ENCODE results near the gene NPHP4.

GRCh38 chr1:5940723-5941407 is 51.4 kb downstream of the NPHP4 start:
- no peak for TF ChIP-seq CTCF (IDR thresholded peaks at IDR 0.05; ENCODE audit: low read depth, low read length, missing input control)
- TF ChIP-seq TAF1 (conservative IDR thresholded peaks at IDR 0.05) = no peak
- no peak for TF ChIP-seq SP1 (IDR thresholded peaks at IDR 0.05)
- no peak for TF ChIP-seq JUND (IDR thresholded peaks at IDR 0.05)

All from liver (tissue), 3 donors.